GM18507 (cell line): ENCODE measurements around the gene CERS3.

Source experiments
- DNase-seq: peaks from one replicate; pipeline ENCODE4 v3.0.0; 2011; ENCODE audit warnings: low read depth; ENCODE audit not compliant: insufficient read length; ENCODE audit errors: extremely low spot score
- FAIRE-seq: peaks from 2 replicates; lab custom pipeline; 2011; peaks lifted over from hg19 to GRCh38; lab: Jason Lieb, UNC

The CERS3 gene

GRCh38 chr15:100405179-100405578, 123.6 kb downstream of the CERS3 start:
- no peak for FAIRE-seq
- no peak for DNase-seq

GRCh38 chr15:100400996-100401395, 127.8 kb downstream of the CERS3 start:
- no peak for DNase-seq
- FAIRE-seq, result no peak

- DNase-seq, result no peak
- FAIRE-seq, result no peak
Observed at GRCh38 chr15:100394736-100395440, 133.9 kb downstream of the CERS3 start.

GRCh38 chr15:100393008-100393407, 135.7 kb downstream of the CERS3 start:
- FAIRE-seq, result no peak
- no peak for DNase-seq

- no peak for FAIRE-seq
- DNase-seq, result no peak
Observed at GRCh38 chr15:100385300-100386050, 143.3 kb downstream of the CERS3 start.

- no peak for DNase-seq
- FAIRE-seq, result no peak
Observed at GRCh38 chr15:100384108-100384410, 144.7 kb downstream of the CERS3 start.

- DNase-seq, result no peak
- FAIRE-seq, result no peak
Observed at GRCh38 chr15:100383302-100384107, 145.2 kb downstream of the CERS3 start.

GRCh38 chr15:100373942-100374341, 154.8 kb downstream of the CERS3 start:
- FAIRE-seq (no peak), DNase-seq (no peak)

- FAIRE-seq (no peak), DNase-seq (no peak)
Observed at GRCh38 chr15:100373120-100373896, 155.4 kb downstream of the CERS3 start.

GRCh38 chr15:100372739-100373119, 156.0 kb downstream of the CERS3 start:
- no peak for FAIRE-seq
- no peak for DNase-seq

GRCh38 chr15:100355342-100355741, 173.4 kb downstream of the CERS3 start:
- no peak for DNase-seq

GRCh38 chr15:100353449-100353848, 175.3 kb downstream of the CERS3 start:
- DNase-seq, result no peak
- FAIRE-seq, result no peak

More at GRCh38 chr15:100355342-100355741, 173.4 kb downstream of the CERS3 start:
- FAIRE-seq, result no peak

- FAIRE-seq, result no peak
- no peak for DNase-seq
Observed at GRCh38 chr15:100350434-100351226, 178.1 kb downstream of the CERS3 start.
